ENCODE results near the gene GMDS. TPM values are rescaled to one million over a fixed set of nuclear protein-coding genes. Genes with fewer than 3 reads are reported as not detected.

GMDS gene
- total RNA-seq, 1 experiment from 2014 or later, result 9.7 TPM

DNA sequence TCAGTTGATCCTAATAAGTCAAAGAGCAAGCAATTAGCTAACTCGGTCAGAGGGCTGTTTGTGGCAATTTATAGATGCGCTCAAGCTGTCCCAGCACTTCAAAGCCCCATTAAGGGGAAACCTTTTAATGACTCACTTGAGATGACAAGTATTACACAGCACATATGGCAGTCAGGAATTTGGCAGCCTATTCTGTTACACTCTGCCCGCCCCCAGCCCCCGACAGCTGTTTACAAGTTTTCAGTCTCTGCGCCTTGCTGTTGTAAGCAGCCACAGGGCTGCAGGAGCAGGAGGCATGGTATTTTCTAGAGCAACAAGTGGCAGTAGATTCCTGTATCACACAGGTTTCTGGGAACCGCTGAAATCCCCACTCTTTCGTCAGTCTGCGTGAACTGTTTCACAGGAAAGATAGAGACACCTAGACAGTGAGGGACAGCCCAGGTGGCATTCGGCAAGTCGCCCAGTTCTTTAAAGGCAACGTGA is 372.7 kb downstream of the GMDS start:
- Histone ChIP-seq H3K9me3 (ENCODE audit: low read length) (no peaks in the 10 kb centered on the region), H3K79me2 (ENCODE audit: low read length) (no peaks in the 10 kb centered on the region), H3K9ac (ENCODE audit: low read length) (no peak overlapping the region), H3K27ac (ENCODE audit: low read length) (no peak overlapping the region), H3K36me3 (ENCODE audit: insufficient read depth, low read length) (no peaks in the 10 kb centered on the region), H3K27me3 (ENCODE audit: low read length) (no peaks in the 10 kb centered on the region), H3K9me2 (replicated peaks; ENCODE audit: insufficient read depth, low read length) (no peaks in the 10 kb centered on the region), H2AFZ (ENCODE audit: low read length) (no peak overlapping the region), H3K4me2 (ENCODE audit: low read depth, low read length, poor library complexity, severe bottlenecking) (no peak overlapping the region), H4K20me1 (ENCODE audit: insufficient read depth, low read depth, low read length) (no peaks in the 10 kb centered on the region), H3K4me1 (ENCODE audit: low read length) (peaks cover 11% of the 10 kb centered on the region), H3K4me3 (ENCODE audit: low read length) (no peak overlapping the region)
- DNase-seq, result no peak

DNA sequence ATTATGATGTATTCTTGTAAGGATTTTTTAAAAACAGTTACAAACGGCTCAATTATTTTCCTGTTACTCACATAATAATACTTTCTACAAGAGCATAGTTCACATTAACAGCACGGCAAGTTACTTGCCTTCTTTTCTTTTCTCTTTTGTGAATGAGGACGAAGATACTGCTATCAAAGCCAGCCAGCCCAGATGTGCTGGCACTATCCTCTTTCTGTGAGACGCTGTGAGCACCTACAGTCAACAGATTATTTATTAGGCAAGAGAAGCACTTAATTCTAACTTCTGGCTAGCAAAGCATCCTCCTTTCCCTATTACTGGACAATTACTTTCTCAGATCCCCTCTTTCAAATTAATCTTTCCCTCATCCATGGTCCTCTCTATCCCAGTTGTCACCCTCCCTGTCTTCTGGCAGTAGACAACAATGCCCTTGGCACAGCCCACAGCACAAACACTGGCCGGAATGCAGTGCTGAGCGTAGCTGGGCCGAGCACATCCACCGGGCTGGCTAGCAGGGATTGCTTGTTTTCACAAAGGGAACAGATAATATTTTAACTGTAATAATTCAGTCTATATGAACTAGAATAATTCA is 373.6 kb downstream of the GMDS start:
- H3K9ac ChIP-seq (ENCODE audit: low read length), result no peak overlapping the region
- no peak overlapping the region for H2AFZ ChIP-seq (ENCODE audit: low read length)
- H3K9me2 ChIP-seq (replicated peaks; ENCODE audit: insufficient read depth, low read length), result no peaks in the 10 kb centered on the region
- no peak overlapping the region for H3K4me3 ChIP-seq (ENCODE audit: low read length)
- no peaks in the 10 kb centered on the region for H3K36me3 ChIP-seq (ENCODE audit: insufficient read depth, low read length)
- H3K4me1 ChIP-seq (ENCODE audit: low read length), result peaks cover 11% of the 10 kb centered on the region
- H3K79me2 ChIP-seq (ENCODE audit: low read length), result no peaks in the 10 kb centered on the region
- no peaks in the 10 kb centered on the region for H3K27me3 ChIP-seq (ENCODE audit: low read length)
- no peak for DNase-seq
- H3K27ac ChIP-seq (ENCODE audit: low read length), result no peak overlapping the region
- no peaks in the 10 kb centered on the region for H4K20me1 ChIP-seq (ENCODE audit: insufficient read depth, low read depth, low read length)
- H3K9me3 ChIP-seq (ENCODE audit: low read length), result no peaks in the 10 kb centered on the region
- no peak overlapping the region for H3K4me2 ChIP-seq (ENCODE audit: low read depth, low read length, poor library complexity, severe bottlenecking)

DNA sequence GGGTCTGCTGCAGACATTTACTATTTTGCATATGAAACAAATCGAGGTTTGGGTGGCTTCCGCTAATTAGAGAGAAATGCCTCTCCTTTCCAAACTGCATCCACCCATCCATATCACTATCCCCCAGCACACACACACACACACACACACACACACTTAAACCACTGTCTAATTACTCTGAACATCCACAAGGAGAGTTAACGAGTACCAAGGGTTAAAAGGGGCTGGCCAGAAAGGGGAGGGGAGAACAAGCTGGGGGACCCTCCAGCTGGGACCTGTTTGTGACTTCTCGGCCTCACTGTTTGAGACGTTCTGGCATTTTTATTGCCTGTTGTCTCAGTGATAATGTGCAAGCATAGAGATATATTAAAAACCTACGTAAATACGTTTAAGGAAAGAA is 374.5 kb downstream of the GMDS start:
- no peaks in the 10 kb centered on the region for H3K9me2 ChIP-seq (replicated peaks; ENCODE audit: insufficient read depth, low read length)
- H3K79me2 ChIP-seq (ENCODE audit: low read length), result no peaks in the 10 kb centered on the region
- H3K9me3 ChIP-seq (ENCODE audit: low read length), result no peaks in the 10 kb centered on the region
- no peak overlapping the region for H3K27ac ChIP-seq (ENCODE audit: low read length)
- H3K4me3 ChIP-seq (ENCODE audit: low read length), result no peak overlapping the region
- no peaks in the 10 kb centered on the region for H3K36me3 ChIP-seq (ENCODE audit: insufficient read depth, low read length)
- no peak overlapping the region for H2AFZ ChIP-seq (ENCODE audit: low read length)
- no peak for DNase-seq
- H3K4me1 ChIP-seq (ENCODE audit: low read length), result peaks cover 11% of the 10 kb centered on the region
- no peaks in the 10 kb centered on the region for H4K20me1 ChIP-seq (ENCODE audit: insufficient read depth, low read depth, low read length)
- no peak overlapping the region for H3K9ac ChIP-seq (ENCODE audit: low read length)
- no peaks in the 10 kb centered on the region for H3K27me3 ChIP-seq (ENCODE audit: low read length)
- H3K4me2 ChIP-seq (ENCODE audit: low read depth, low read length, poor library complexity, severe bottlenecking), result no peak overlapping the region

DNA sequence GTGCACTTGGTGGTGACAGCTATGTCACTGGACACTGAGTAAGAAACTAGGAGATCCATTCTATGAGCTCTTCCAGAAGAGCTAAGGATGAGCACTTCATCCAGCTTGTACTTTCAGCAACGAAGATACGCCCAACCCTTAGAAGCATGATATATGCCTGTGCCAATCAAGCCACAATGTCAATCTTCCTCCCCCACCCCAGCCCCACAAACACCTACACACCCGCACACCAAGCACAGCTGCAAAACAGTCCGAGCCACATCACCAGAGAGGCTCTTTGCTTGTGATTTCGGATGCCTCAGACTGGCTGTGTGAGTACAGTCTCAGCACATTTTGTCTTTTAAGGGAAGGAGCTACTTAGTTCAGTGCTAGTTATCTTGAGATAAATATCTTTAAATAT is 375.2 kb downstream of the GMDS start:
- Histone ChIP-seq H3K27ac (ENCODE audit: low read length) (no peak overlapping the region), H3K36me3 (ENCODE audit: insufficient read depth, low read length) (no peaks in the 10 kb centered on the region), H3K9ac (ENCODE audit: low read length) (no peak overlapping the region), H3K9me3 (ENCODE audit: low read length) (no peaks in the 10 kb centered on the region), H3K4me2 (ENCODE audit: low read depth, low read length, poor library complexity, severe bottlenecking) (no peak overlapping the region), H2AFZ (ENCODE audit: low read length) (no peak overlapping the region), H3K79me2 (ENCODE audit: low read length) (no peaks in the 10 kb centered on the region), H3K9me2 (replicated peaks; ENCODE audit: insufficient read depth, low read length) (no peaks in the 10 kb centered on the region), H3K4me3 (ENCODE audit: low read length) (no peak overlapping the region), H4K20me1 (ENCODE audit: insufficient read depth, low read depth, low read length) (no peaks in the 10 kb centered on the region), H3K27me3 (ENCODE audit: low read length) (no peaks in the 10 kb centered on the region), H3K4me1 (ENCODE audit: low read length) (peaks cover 11% of the 10 kb centered on the region)
- DNase-seq, result no peak

DNA sequence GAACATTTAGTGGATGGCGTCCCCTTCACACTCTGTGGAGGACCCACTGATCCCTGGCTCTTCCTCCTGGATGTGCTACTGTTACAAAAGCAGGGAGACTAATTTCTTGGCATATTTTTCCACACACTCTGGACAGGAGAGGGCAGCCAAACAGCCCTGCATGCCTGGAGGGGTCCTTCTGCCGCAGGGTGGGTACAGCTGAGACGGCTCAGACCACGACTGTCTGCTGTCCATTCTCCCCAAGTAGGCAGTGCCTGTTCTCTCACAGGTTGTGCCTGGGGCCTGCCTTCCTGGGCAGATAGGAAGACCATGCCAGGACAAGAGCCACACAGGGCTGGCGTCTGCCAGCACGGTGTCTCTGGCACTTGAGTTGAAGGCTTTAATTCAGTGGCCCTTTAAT is 375.6 kb downstream of the GMDS start:
- peaks cover 11% of the 10 kb centered on the region for H3K4me1 ChIP-seq (ENCODE audit: low read length)
- H3K9ac ChIP-seq (ENCODE audit: low read length), result no peak overlapping the region
- no peak overlapping the region for H3K27ac ChIP-seq (ENCODE audit: low read length)
- H3K27me3 ChIP-seq (ENCODE audit: low read length), result no peaks in the 10 kb centered on the region
- H2AFZ ChIP-seq (ENCODE audit: low read length), result no peak overlapping the region
- no peak overlapping the region for H3K4me2 ChIP-seq (ENCODE audit: low read depth, low read length, poor library complexity, severe bottlenecking)
- H3K9me3 ChIP-seq (ENCODE audit: low read length), result no peaks in the 10 kb centered on the region
- H3K9me2 ChIP-seq (replicated peaks; ENCODE audit: insufficient read depth, low read length), result no peaks in the 10 kb centered on the region
- no peaks in the 10 kb centered on the region for H3K36me3 ChIP-seq (ENCODE audit: insufficient read depth, low read length)
- no peak overlapping the region for H3K4me3 ChIP-seq (ENCODE audit: low read length)
- H3K79me2 ChIP-seq (ENCODE audit: low read length), result no peaks in the 10 kb centered on the region
- DNase-seq, result no peak
- H4K20me1 ChIP-seq (ENCODE audit: insufficient read depth, low read depth, low read length), result no peaks in the 10 kb centered on the region

DNA sequence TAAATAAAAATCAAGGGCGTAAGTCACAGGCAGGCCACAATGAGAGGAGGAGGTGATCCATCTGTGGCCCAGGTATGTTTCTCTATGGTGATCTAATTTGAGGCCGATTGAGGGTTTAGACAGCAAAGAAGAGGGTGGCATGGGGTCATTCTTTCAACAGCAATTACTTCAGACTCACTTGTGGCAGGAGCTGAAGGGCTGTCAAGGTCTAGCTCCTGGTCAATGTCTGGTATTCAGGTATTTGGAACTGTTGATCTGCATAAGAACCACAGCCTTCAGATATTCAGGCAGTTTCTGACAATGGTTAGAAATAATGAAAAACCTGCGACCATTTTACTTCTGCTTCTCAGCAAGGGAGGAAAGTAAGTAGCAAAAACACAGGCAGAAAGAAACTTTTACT is 376.1 kb downstream of the GMDS start:
- Histone ChIP-seq H3K9me2 (replicated peaks; ENCODE audit: insufficient read depth, low read length) (no peaks in the 10 kb centered on the region), H3K4me2 (ENCODE audit: low read depth, low read length, poor library complexity, severe bottlenecking) (peak overlapping the region; percentile 42), H3K9me3 (ENCODE audit: low read length) (no peaks in the 10 kb centered on the region)

DNA sequence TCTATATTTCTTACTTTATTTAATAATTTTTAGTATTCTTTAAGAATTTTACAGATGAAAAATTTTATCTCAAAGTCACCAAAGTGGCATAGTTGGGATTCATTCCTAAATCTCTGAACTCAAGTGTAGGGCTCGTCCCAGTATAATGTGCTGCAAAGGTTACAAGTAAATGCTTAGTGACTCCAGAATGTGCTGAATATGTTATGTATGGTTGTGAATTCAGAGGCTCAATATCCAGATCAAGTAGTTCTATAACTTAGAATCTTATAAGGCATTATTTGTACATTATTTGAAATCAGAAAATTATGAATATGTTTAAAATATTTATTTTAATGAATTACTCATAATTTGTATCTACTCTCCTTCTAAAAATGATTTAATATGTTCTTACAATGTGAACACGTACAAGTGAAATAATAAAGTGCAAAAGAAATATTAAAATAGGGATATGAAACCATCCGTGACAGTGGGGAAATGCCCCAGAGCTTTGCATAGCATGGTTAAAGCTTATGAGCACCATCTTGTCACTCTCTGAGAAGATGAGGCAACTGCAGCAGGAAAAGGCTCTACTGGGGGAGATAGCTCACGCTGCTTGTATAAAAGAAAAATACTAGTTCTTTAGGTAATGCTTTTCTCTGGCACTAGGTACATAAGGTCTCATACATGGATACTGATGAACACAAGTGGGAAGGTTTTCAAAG is 376.7 kb downstream of the GMDS start:
- H3K27ac ChIP-seq (ENCODE audit: low read length), result no peak overlapping the region
- no peaks in the 10 kb centered on the region for H3K36me3 ChIP-seq (ENCODE audit: insufficient read depth, low read length)
- no peaks in the 10 kb centered on the region for H3K9me3 ChIP-seq (ENCODE audit: low read length)
- no peaks in the 10 kb centered on the region for H3K9me2 ChIP-seq (replicated peaks; ENCODE audit: insufficient read depth, low read length)
- peak overlapping the region; percentile 42 for H3K4me2 ChIP-seq (ENCODE audit: low read depth, low read length, poor library complexity, severe bottlenecking)
- H4K20me1 ChIP-seq (ENCODE audit: insufficient read depth, low read depth, low read length), result no peaks in the 10 kb centered on the region
- H2AFZ ChIP-seq (ENCODE audit: low read length), result no peak overlapping the region; the same call in 1 of the 2 replicates
- no peaks in the 10 kb centered on the region for H3K27me3 ChIP-seq (ENCODE audit: low read length)
- no peaks in the 10 kb centered on the region for H3K79me2 ChIP-seq (ENCODE audit: low read length)
- H3K4me1 ChIP-seq (ENCODE audit: low read length), result peaks cover 11% of the 10 kb centered on the region
- H3K9ac ChIP-seq (ENCODE audit: low read length), result no peak overlapping the region
- H3K4me3 ChIP-seq (ENCODE audit: low read length), result no peak overlapping the region
- DNase-seq, result peak; percentile 47

More for the DNA sequence above, 376.1 kb downstream of the GMDS start:
- no peaks in the 10 kb centered on the region for H3K79me2 ChIP-seq (ENCODE audit: low read length)
- H3K4me1 ChIP-seq (ENCODE audit: low read length), result peaks cover 11% of the 10 kb centered on the region
- no peak for DNase-seq
- H3K27me3 ChIP-seq (ENCODE audit: low read length), result no peaks in the 10 kb centered on the region
- no peak overlapping the region; the same call in 1 of the 2 replicates for H2AFZ ChIP-seq (ENCODE audit: low read length)
- H3K27ac ChIP-seq (ENCODE audit: low read length), result no peak overlapping the region
- 0 out of 2 replicates have a peak overlapping the region, but pooled peaks have one; percentile 6 for H3K9ac ChIP-seq (ENCODE audit: low read length)
- no peaks in the 10 kb centered on the region for H3K36me3 ChIP-seq (ENCODE audit: insufficient read depth, low read length)
- no peak overlapping the region for H3K4me3 ChIP-seq (ENCODE audit: low read length)
- no peaks in the 10 kb centered on the region for H4K20me1 ChIP-seq (ENCODE audit: insufficient read depth, low read depth, low read length)

DNA sequence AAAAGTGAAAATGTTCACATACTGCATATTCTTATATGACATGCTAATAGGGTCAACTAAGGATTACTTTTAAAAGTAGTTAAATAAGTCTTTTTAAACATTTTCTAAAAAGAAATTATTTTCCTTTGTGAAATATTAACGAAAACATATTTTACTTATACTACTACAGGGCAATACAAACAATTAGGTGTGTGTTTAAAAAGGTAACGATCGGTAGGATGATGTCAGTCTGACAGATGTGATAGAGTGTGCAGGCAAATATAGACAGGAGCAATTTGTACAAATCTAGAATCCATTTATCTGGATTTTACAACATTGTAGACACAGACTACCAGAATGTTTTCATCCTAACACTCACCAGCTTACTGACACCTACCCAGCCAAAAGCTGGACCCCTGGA is 378.2 kb downstream of the GMDS start:
- Histone ChIP-seq H3K9me3 (ENCODE audit: low read length) (no peaks in the 10 kb centered on the region), H3K4me2 (ENCODE audit: low read depth, low read length, poor library complexity, severe bottlenecking) (no peak overlapping the region), H3K27ac (ENCODE audit: low read length) (no peak overlapping the region), H3K4me3 (ENCODE audit: low read length) (no peak overlapping the region), H2AFZ (ENCODE audit: low read length) (no peak overlapping the region), H3K9me2 (replicated peaks; ENCODE audit: insufficient read depth, low read length) (no peaks in the 10 kb centered on the region), H3K9ac (ENCODE audit: low read length) (no peak overlapping the region), H4K20me1 (ENCODE audit: insufficient read depth, low read depth, low read length) (no peaks in the 10 kb centered on the region), H3K36me3 (ENCODE audit: insufficient read depth, low read length) (no peaks in the 10 kb centered on the region), H3K79me2 (ENCODE audit: low read length) (no peaks in the 10 kb centered on the region), H3K4me1 (ENCODE audit: low read length) (peaks cover 11% of the 10 kb centered on the region), H3K27me3 (ENCODE audit: low read length) (no peaks in the 10 kb centered on the region)
- DNase-seq, result peak; percentile 11
